ENCODE measurements around the gene DNAJC5.

Gene DNAJC5

GRCh38 chr20:63961664-63962425 lies 66.9 kb downstream of the DNAJC5 start:
- peaks cover 18% of the 10 kb centered on the region for H3K4me1 Mint-ChIP-seq
- H3K36me3 Mint-ChIP-seq: peaks cover 10% of the 10 kb centered on the region
- no peak overlapping the region for H3K4me3 Mint-ChIP-seq
- DNase-seq: no peak
- H3K27ac Mint-ChIP-seq: no peak overlapping the region
- no peaks in the 10 kb centered on the region for H3K27me3 Mint-ChIP-seq
- no peaks in the 10 kb centered on the region for H3K9me3 Mint-ChIP-seq
- CTCF ChIA-PET: interaction anchor here (0.8 kb wide), 1 partner anchor 12 kb away, joined by 3 read pairs; no protein-coding TSS in a partner anchor

- no peak overlapping the region for H3K4me3 Mint-ChIP-seq
- H3K27me3 Mint-ChIP-seq: no peaks in the 10 kb centered on the region
- no peak for DNase-seq
- H3K36me3 Mint-ChIP-seq: peaks cover 10% of the 10 kb centered on the region
- H3K27ac Mint-ChIP-seq: no peak overlapping the region
- no peaks in the 10 kb centered on the region for H3K9me3 Mint-ChIP-seq
- CTCF ChIA-PET: interaction anchor here (0.8 kb wide), 1 partner anchor 11 kb away, joined by 3 read pairs; no protein-coding TSS in a partner anchor
- H3K4me1 Mint-ChIP-seq: peaks cover 11% of the 10 kb centered on the region
Measured at GRCh38 chr20:63962426-63963347, 67.8 kb downstream of the DNAJC5 start.

GRCh38 chr20:63963348-63963741 lies 68.4 kb downstream of the DNAJC5 start:
- H3K4me3 Mint-ChIP-seq: no peak overlapping the region
- H3K9me3 Mint-ChIP-seq: no peaks in the 10 kb centered on the region
- H3K27me3 Mint-ChIP-seq: no peaks in the 10 kb centered on the region
- no peak for DNase-seq
- CTCF ChIA-PET: no interaction called here
- peaks cover 9% of the 10 kb centered on the region for H3K4me1 Mint-ChIP-seq
- peaks cover 10% of the 10 kb centered on the region for H3K36me3 Mint-ChIP-seq
- H3K27ac Mint-ChIP-seq: no peak overlapping the region

- peak; percentile 18 for DNase-seq
- H3K27ac Mint-ChIP-seq: no peak overlapping the region
- peaks cover 4% of the 10 kb centered on the region for H3K27me3 Mint-ChIP-seq
- H3K4me1 Mint-ChIP-seq: peaks cover 11% of the 10 kb centered on the region
- no peaks in the 10 kb centered on the region for H3K9me3 Mint-ChIP-seq
- CTCF ChIA-PET: no interaction called here
- H3K4me3 Mint-ChIP-seq: no peak overlapping the region
- peaks cover 10% of the 10 kb centered on the region for H3K36me3 Mint-ChIP-seq
Measured at GRCh38 chr20:63963784-63964301, 68.9 kb downstream of the DNAJC5 start.

GRCh38 chr20:63964412-63964811 lies 69.5 kb downstream of the DNAJC5 start:
- DNase-seq: no peak
- CTCF ChIA-PET: no interaction called here
- Mint-ChIP-seq H3K36me3 (peaks cover 10% of the 10 kb centered on the region), H3K4me3 (no peak overlapping the region), H3K27me3 (peaks cover 6% of the 10 kb centered on the region), H3K9me3 (no peaks in the 10 kb centered on the region), H3K27ac (no peak overlapping the region), H3K4me1 (peaks cover 11% of the 10 kb centered on the region)

GRCh38 chr20:63966172-63966943 lies 71.4 kb downstream of the DNAJC5 start:
- H3K27me3 Mint-ChIP-seq: peaks cover 19% of the 10 kb centered on the region
- H3K9me3 Mint-ChIP-seq: no peaks in the 10 kb centered on the region
- peaks cover 13% of the 10 kb centered on the region for H3K4me1 Mint-ChIP-seq
- peak; percentile 20 for DNase-seq
- H3K36me3 Mint-ChIP-seq: peaks cover 10% of the 10 kb centered on the region
- peak overlapping the region; percentile 63 for H3K27ac Mint-ChIP-seq
- H3K4me3 Mint-ChIP-seq: no peak overlapping the region
- CTCF ChIA-PET: no interaction called here

GRCh38 chr20:63966944-63967322 lies 72.0 kb downstream of the DNAJC5 start:
- H3K27me3 Mint-ChIP-seq: peaks cover 19% of the 10 kb centered on the region
- CTCF ChIA-PET: no interaction called here
- H3K36me3 Mint-ChIP-seq: peaks cover 7% of the 10 kb centered on the region
- H3K27ac Mint-ChIP-seq: no peak overlapping the region
- peaks cover 17% of the 10 kb centered on the region for H3K4me1 Mint-ChIP-seq
- H3K4me3 Mint-ChIP-seq: no peak overlapping the region
- no peaks in the 10 kb centered on the region for H3K9me3 Mint-ChIP-seq
- DNase-seq: peak; percentile 17

- Mint-ChIP-seq H3K4me1 (peaks cover 22% of the 10 kb centered on the region), H3K4me3 (peak overlapping the region; percentile 7), H3K27ac (no peak overlapping the region), H3K36me3 (peaks cover 5% of the 10 kb centered on the region), H3K9me3 (no peaks in the 10 kb centered on the region), H3K27me3 (peaks cover 19% of the 10 kb centered on the region)
- CTCF ChIA-PET: interaction anchor here (1.3 to 1.7 kb wide), 2 partner anchors 13 to 71 kb away, joined by 4 to 6 read pairs; no protein-coding TSS in a partner anchor
- DNase-seq: peak; percentile 17
Measured at GRCh38 chr20:63967330-63968135, 72.6 kb downstream of the DNAJC5 start.

DNA sequence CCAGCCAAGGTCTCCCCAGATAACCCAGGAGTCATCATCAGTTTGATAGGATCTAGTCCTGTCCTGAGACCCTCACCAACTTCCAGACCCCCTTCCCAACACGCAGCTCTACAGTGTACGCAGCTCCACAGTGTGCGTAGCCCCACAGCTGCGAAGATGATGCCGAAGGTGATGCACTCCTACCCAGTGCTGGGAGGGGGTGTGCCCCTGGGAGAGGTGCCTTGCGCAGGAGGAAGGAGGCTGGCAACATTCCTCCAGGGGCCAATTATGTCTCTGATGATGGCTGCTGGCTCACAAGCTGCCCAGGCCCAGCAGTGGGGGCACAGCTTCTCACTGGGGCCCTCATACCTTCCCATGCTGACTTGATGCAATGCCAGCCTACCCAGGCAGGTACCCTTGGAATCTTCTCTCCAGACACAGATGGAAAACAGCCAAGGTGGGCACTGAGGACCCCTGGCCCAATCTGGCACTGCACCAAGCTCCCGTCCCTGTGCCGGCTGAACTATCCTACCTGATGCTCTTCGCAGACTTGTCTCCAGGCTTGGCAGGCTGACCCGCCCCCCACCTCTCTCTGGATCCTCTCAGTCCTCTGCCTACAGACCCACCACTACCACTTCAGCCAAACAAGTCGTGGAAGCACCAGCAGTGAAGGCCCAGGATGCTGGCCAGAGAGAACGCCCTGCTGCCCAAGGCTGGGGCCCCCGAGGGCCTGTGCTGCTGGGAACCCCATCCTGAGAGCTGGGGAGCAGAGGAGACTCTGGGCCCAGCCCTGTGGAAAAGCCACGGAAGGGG lies 73.4 kb downstream of the DNAJC5 start:
- peak overlapping the region; percentile 86 for H3K27ac Mint-ChIP-seq

GRCh38 chr20:63968928-63969760 lies 74.2 kb downstream of the DNAJC5 start:
- Mint-ChIP-seq H3K4me1 (peaks cover 33% of the 10 kb centered on the region), H3K27ac (peak overlapping the region; percentile 86), H3K27me3 (peaks cover 19% of the 10 kb centered on the region), H3K9me3 (no peaks in the 10 kb centered on the region), H3K36me3 (peaks cover 6% of the 10 kb centered on the region), H3K4me3 (peak overlapping the region; percentile 83)
- DNase-seq: peak; percentile 67
- CTCF ChIA-PET: interaction anchor here (1.3 to 1.7 kb wide), 2 partner anchors 11 to 69 kb away, joined by 4 to 6 read pairs; no protein-coding TSS in a partner anchor

More for the DNA sequence above, 73.4 kb downstream of the DNAJC5 start:
- H3K4me3 Mint-ChIP-seq: peak overlapping the region; percentile 83
- CTCF ChIA-PET: interaction anchor here (1.3 to 1.7 kb wide), 2 partner anchors 12 to 70 kb away, joined by 4 to 6 read pairs; no protein-coding TSS in a partner anchor
- H3K36me3 Mint-ChIP-seq: peaks cover 2% of the 10 kb centered on the region
- peaks cover 27% of the 10 kb centered on the region for H3K4me1 Mint-ChIP-seq
- H3K9me3 Mint-ChIP-seq: no peaks in the 10 kb centered on the region
- peaks cover 19% of the 10 kb centered on the region for H3K27me3 Mint-ChIP-seq
- DNase-seq: peak; percentile 39

DNA sequence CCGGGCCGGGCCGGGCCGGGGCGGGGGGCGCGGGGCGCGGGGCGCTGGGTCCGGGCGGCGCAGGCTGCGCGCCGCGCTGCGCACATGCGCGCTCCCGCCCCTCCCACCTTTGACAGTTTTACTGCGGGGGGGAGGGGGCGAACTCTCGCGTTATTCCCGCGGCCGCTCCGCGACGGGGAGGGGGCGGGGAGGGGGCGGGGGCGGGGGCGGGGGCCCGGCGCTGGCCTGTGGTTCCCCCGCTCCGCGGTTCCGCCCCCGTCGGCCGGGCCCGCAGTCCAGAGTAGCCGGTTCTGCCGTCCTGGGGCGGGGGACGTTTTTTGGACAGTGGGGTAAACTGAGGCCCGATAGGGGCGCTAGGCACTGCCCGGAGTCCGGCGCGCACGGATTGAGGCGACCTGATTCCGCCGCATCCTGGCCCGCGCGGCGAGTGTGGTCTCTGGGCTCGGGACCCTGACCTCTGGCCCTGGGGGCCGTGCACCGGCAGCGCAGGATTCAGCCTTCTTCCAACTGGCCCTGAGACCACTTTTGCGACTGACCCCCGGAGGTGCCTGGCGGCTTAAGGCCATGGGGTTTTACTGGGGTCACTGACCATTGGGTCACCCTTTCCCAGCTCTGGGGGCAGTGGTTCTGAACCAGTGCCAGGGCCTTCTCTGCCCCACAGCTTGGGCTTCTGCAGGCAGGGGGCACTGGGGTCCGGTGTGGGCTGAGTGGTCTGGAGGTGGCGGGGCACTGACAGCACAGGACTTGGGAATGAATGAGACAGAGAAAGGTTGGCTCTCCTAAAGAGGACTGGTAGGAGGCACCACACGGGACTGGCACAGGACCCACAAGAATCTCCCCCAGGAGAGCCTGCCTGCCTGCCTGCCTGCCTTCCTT lies 75.2 kb downstream of the DNAJC5 start, which contains the start of gene ZNF512B:
TSS of gene ZNF512B (minus strand) at position 93 of the 876 bp plus-strand sequence. CDS start 1,980 bp downstream, outside the sequence.
- CTCF ChIA-PET: no interaction called here
- DNase-seq: peak; percentile 77
- Mint-ChIP-seq H3K9me3 (no peaks in the 10 kb centered on the region), H3K27ac (peak within 1 kb of the TSS; percentile 86), H3K4me1 (peaks cover 39% of the 10 kb centered on the region), H3K36me3 (peaks cover 10% of the 10 kb centered on the region), H3K27me3 (peaks cover 19% of the 10 kb centered on the region), H3K4me3 (peak within 1 kb of the TSS; percentile 83)
